Activated naive CD8-positive, alpha-beta T cell treated with anti-CD3 and anti-CD28 coated beads for 36 hours (primary cell): ENCODE measurements around the gene CLEC16A. TPM values are rescaled to one million over a fixed set of nuclear protein-coding genes. Genes with fewer than 3 reads are reported as not detected.
A peak's percentile ranks its signal among the peaks of the same experiment; 100 is the strongest.

Experiments used
- DNase-seq: peaks from one replicate; pipeline ENCODE4 v3.0.0; 2021
- H3K27ac Mint-ChIP-seq: one replicate; pipeline ENCODE4 v1.8.0; 2022; ENCODE audit warnings: mild to moderate bottlenecking, moderate library complexity, mixed read lengths
- H3K27me3 Mint-ChIP-seq: one replicate; pipeline ENCODE4 v1.8.0; 2022; ENCODE audit warnings: mild to moderate bottlenecking, mixed read lengths
- H3K36me3 Mint-ChIP-seq: one replicate; pipeline ENCODE4 v1.8.0; 2021; ENCODE audit warnings: mild to moderate bottlenecking, mixed read lengths
- H3K4me1 Mint-ChIP-seq: one replicate; pipeline ENCODE4 v1.8.0; 2021; ENCODE audit warnings: mixed read lengths
- H3K4me3 Mint-ChIP-seq: one replicate; pipeline ENCODE4 v1.8.0; 2022; ENCODE audit warnings: mild to moderate bottlenecking, moderate library complexity, mixed read lengths
- H3K9me3 Mint-ChIP-seq: one replicate; pipeline ENCODE4 v1.8.0; 2022; ENCODE audit warnings: mixed read lengths
- total RNA-seq, 2 experiments: library from RNA; stranded (reverse); gene quantifications; one replicate each; pipeline ENCODE4 v1.2.3, GENCODE V29; 2021

Gene CLEC16A
- total RNA-seq, 2 experiments from 2014 or later, result 20.4 to 21.3 TPM

DNA sequence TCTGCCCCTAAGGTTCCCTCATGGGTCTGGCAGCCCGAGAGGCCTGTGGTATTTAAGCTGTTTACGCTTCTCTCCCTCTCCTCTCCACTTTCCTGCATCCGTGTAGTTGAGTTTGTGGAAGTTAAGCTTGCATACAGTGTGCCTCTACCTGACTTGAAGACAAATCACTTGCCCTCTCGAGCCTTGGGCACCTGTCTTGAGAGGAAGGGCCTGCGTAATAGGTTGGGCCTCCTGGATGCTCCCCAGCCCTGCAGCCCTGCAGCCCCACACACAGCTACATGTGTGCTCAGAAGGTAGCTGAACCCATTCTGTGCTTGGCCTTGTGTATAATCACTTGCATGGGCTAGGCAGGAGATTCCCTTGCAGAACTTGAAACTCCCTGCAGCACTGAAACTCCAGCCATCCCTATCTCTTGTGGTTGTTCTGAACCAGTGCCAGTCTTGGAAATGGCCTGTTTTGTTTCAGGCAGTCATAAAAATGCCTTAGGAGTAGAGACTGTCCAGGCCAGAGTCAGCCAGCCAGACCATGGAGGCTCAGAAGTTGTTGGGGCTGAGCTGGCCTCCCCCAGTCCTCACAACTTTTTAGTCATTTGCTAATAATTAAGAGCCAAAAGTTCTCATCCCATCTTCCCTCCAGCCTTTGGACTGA lies 134.6 kb downstream of the CLEC16A start:
- H3K27ac Mint-ChIP-seq, result peak overlapping the region; percentile 86
- H3K9me3 Mint-ChIP-seq, result no peaks in the 10 kb centered on the region
- no peaks in the 10 kb centered on the region for H3K27me3 Mint-ChIP-seq
- no peak overlapping the region for H3K4me3 Mint-ChIP-seq
- H3K36me3 Mint-ChIP-seq, result peaks cover 14% of the 10 kb centered on the region
- DNase-seq, result no peak
- peaks cover 67% of the 10 kb centered on the region for H3K4me1 Mint-ChIP-seq

GRCh38 chr16:11079652-11080187 lies 135.4 kb downstream of the CLEC16A start:
- Mint-ChIP-seq H3K4me3 (peak overlapping the region; percentile 49), H3K9me3 (no peaks in the 10 kb centered on the region), H3K4me1 (peaks cover 66% of the 10 kb centered on the region), H3K27me3 (no peaks in the 10 kb centered on the region), H3K36me3 (peaks cover 14% of the 10 kb centered on the region), H3K27ac (peak overlapping the region; percentile 86)
- DNase-seq, result no peak

DNA sequence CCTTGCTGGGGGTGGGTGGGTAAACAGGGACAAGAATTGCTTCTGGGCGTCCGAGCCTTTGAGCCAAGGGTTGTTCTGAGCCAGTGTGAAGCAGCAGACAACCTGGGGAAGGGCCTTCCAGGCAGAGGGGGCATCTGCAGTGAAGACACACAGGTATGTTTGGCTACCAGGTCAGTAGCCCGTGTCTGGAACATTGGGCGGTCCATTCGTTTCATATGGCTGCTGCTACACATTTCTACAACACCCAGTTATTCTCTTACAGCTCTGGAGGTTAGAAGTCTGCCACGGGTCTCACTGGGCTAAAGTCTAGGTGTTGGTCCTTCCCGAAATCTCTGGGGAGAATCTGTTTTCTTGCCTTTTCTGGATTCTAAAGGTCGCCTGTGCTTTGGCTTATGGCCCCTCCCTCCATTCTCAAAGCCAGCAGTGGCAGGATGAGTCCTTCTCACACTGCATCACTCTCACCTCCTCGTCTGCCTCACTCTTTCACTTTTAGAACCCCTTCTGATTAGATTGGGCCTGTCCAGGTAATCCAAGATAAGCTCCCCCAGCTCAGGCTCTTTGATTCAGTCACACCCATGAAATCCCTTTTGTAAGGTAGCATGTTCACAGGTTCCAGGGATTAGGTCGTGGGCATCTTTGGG lies 136.1 kb downstream of the CLEC16A start:
- no peak overlapping the region for H3K4me3 Mint-ChIP-seq
- no peak for DNase-seq
- H3K27me3 Mint-ChIP-seq, result no peaks in the 10 kb centered on the region
- H3K4me1 Mint-ChIP-seq, result peaks cover 65% of the 10 kb centered on the region
- no peaks in the 10 kb centered on the region for H3K9me3 Mint-ChIP-seq
- H3K27ac Mint-ChIP-seq, result no peak overlapping the region
- peaks cover 14% of the 10 kb centered on the region for H3K36me3 Mint-ChIP-seq

GRCh38 chr16:11080999-11081630 lies 136.8 kb downstream of the CLEC16A start:
- H3K27ac Mint-ChIP-seq, result no peak overlapping the region
- no peaks in the 10 kb centered on the region for H3K27me3 Mint-ChIP-seq
- no peak for DNase-seq
- H3K4me1 Mint-ChIP-seq, result peaks cover 59% of the 10 kb centered on the region
- no peak overlapping the region for H3K4me3 Mint-ChIP-seq
- H3K9me3 Mint-ChIP-seq, result no peaks in the 10 kb centered on the region
- peaks cover 14% of the 10 kb centered on the region for H3K36me3 Mint-ChIP-seq

DNA sequence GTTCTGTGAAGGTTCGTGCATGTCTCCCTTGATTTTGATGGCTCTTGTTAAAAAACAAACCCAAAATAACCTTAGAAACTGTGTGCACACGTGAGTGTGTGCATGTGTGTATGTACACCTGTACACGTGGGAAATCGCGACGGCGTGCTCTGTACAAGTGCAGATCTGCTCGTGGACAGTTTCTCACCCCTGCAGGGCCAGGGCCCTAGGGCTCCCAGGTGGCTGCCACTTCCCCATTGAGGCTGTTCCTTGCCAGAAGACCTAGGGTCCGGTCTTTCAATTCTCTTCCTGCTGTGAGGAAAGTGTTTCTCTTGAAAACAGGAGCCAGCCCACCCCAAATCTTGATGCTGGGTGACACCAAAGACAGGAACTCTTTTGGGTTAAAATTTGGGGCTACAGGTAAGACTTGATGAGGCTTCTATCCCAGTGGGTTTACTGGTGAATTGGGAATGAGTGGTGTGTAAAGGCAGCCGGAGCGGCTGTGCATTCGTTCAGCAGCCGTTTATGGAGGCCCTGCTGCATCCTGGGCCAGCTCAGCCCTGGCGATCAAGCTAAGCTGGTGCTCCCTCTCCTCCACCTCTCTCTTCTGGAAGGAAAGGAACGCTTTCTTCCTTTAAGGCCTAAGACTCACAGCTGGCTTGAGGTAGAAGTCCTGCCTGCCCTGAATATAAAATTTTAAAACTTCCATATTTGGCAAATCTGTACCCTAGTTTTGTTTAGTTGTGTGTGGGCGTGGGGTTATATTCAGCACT lies 137.9 kb downstream of the CLEC16A start:
- H3K4me3 Mint-ChIP-seq, result no peak overlapping the region
- H3K27me3 Mint-ChIP-seq, result no peaks in the 10 kb centered on the region
- peaks cover 50% of the 10 kb centered on the region for H3K4me1 Mint-ChIP-seq
- no peak overlapping the region for H3K27ac Mint-ChIP-seq
- DNase-seq, result no peak
- peaks cover 14% of the 10 kb centered on the region for H3K36me3 Mint-ChIP-seq
- no peaks in the 10 kb centered on the region for H3K9me3 Mint-ChIP-seq

- Mint-ChIP-seq H3K4me3 (no peak overlapping the region), H3K9me3 (no peaks in the 10 kb centered on the region), H3K27me3 (no peaks in the 10 kb centered on the region), H3K36me3 (peaks cover 14% of the 10 kb centered on the region), H3K4me1 (peaks cover 49% of the 10 kb centered on the region), H3K27ac (no peak overlapping the region)
- no peak for DNase-seq
Observed at GRCh38 chr16:11082860-11083388, 138.6 kb downstream of the CLEC16A start.

- Mint-ChIP-seq H3K27ac (no peak overlapping the region), H3K4me3 (no peak overlapping the region), H3K4me1 (peaks cover 46% of the 10 kb centered on the region)
Observed at GRCh38 chr16:11084484-11084875, 140.1 kb downstream of the CLEC16A start.

GRCh38 chr16:11084876-11085485 lies 140.6 kb downstream of the CLEC16A start:
- Mint-ChIP-seq H3K4me1 (peaks cover 41% of the 10 kb centered on the region), H3K9me3 (no peaks in the 10 kb centered on the region), H3K27ac (no peak overlapping the region), H3K36me3 (peaks cover 14% of the 10 kb centered on the region), H3K4me3 (no peak overlapping the region), H3K27me3 (no peaks in the 10 kb centered on the region)
- no peak for DNase-seq

More at GRCh38 chr16:11084484-11084875, 140.1 kb downstream of the CLEC16A start:
- H3K9me3 Mint-ChIP-seq, result no peaks in the 10 kb centered on the region
- peaks cover 13% of the 10 kb centered on the region for H3K36me3 Mint-ChIP-seq
- no peak for DNase-seq
- H3K27me3 Mint-ChIP-seq, result no peaks in the 10 kb centered on the region

DNA sequence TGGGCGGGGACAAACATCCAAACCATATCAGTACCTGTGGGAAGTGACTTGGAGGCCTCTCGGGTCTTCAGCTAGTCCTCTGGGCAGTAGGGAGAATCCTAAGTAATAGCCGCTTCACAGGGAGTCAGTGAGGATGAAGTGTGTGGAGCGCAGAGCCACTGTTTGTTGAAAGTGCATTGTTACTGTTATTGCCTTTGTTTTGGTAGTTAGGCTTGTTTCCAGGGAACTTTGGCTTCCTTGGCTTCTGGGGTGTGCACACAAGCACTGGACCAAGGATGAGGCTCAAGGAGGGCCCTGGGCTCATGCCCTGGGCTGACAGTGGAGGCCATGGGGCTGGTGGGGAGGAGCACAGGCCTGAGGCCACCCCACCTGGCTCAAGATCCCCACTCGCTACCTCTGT lies 141.6 kb downstream of the CLEC16A start:
- H3K27me3 Mint-ChIP-seq, result no peaks in the 10 kb centered on the region
- DNase-seq, result no peak
- no peaks in the 10 kb centered on the region for H3K9me3 Mint-ChIP-seq
- H3K27ac Mint-ChIP-seq, result no peak overlapping the region
- no peak overlapping the region for H3K4me3 Mint-ChIP-seq
- H3K36me3 Mint-ChIP-seq, result peaks cover 10% of the 10 kb centered on the region
- peaks cover 35% of the 10 kb centered on the region for H3K4me1 Mint-ChIP-seq

- H3K4me3 Mint-ChIP-seq, result no peak overlapping the region
- peaks cover 3% of the 10 kb centered on the region for H3K36me3 Mint-ChIP-seq
- H3K4me1 Mint-ChIP-seq, result peaks cover 43% of the 10 kb centered on the region
Observed at GRCh38 chr16:11087691-11088073, 143.3 kb downstream of the CLEC16A start.

GRCh38 chr16:11088074-11088730 lies 143.8 kb downstream of the CLEC16A start:
- Mint-ChIP-seq H3K27ac (no peak overlapping the region), H3K4me3 (no peak overlapping the region), H3K9me3 (no peaks in the 10 kb centered on the region), H3K4me1 (peaks cover 47% of the 10 kb centered on the region), H3K36me3 (peaks cover 3% of the 10 kb centered on the region), H3K27me3 (no peaks in the 10 kb centered on the region)
- DNase-seq, result no peak

More at GRCh38 chr16:11087691-11088073, 143.3 kb downstream of the CLEC16A start:
- no peak for DNase-seq
- H3K27me3 Mint-ChIP-seq, result no peaks in the 10 kb centered on the region
- no peaks in the 10 kb centered on the region for H3K9me3 Mint-ChIP-seq
- no peak overlapping the region for H3K27ac Mint-ChIP-seq

DNA sequence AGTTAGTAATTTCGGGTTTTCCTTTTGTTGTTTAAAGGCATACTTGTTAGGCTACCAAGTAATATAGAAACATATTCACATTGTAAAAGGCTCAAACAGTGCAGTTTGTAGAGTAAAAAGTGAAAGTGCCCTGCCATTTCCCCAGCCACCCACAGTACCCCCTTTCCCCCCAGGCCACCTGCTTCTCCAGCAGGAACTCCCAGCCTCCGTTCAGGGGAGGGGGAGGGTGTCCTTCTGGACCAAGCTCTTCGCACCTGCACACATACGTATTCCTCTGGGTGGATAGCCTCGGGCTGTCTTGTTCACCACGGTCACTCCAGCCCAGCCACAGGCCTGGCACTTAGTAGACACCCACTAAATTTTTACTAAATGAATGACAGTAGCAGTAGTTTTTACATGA lies 144.5 kb downstream of the CLEC16A start:
- DNase-seq, result no peak
- Mint-ChIP-seq H3K4me3 (no peak overlapping the region), H3K9me3 (no peaks in the 10 kb centered on the region), H3K36me3 (peaks cover 3% of the 10 kb centered on the region), H3K27ac (no peak overlapping the region), H3K4me1 (peaks cover 48% of the 10 kb centered on the region), H3K27me3 (no peaks in the 10 kb centered on the region)

DNA sequence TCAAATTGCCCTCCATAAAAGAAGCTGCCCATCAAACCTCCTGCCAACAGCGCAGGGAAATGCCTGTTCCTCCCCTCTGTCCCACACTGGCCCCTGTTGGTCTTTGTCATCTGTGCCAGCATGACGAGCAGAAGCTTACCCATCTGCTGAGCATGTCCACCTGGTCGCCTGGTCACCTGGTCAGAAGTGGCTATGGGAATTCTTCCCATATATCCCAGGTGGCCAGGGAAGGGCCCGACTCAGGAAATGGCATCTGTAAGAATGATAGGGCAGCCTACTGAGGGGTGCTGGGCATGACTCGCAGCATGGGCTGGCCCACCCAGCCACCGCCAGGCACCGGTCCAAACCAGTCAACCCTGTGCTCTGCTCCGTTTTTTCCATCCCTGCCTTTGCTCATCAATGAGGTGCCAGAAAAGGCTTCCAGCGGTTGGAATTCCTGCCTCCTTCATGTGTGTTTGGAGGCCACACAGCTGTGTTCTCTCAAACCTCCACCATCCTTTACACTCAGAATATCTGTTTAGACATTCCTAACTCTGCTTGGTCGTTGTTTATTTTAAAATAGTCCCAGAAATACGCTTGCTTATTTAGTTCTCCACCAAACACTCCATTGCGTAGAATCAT lies 145.2 kb downstream of the CLEC16A start:
- Mint-ChIP-seq H3K27ac (no peak overlapping the region), H3K4me1 (peaks cover 49% of the 10 kb centered on the region), H3K4me3 (no peak overlapping the region), H3K36me3 (peaks cover 3% of the 10 kb centered on the region), H3K9me3 (no peaks in the 10 kb centered on the region), H3K27me3 (no peaks in the 10 kb centered on the region)
- no peak for DNase-seq

DNA sequence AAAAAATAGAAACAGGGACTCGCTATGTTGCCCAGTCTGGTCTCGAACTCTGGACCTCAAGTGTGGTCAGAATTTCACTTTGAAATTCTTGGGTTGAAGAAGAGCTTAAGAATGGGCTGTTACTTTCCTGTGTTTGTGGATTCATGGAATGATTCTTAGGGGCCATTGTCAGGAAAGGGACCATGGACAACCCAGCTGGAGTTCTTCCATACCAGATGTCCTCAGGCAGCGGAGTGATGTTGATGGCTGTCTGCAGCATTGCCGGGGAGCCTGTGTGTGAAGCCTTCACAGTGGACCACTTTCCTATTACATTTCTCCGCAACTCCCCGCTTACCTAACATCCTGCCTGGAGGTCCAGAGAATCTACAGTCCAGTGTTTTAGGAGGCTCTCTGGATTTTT lies 145.9 kb downstream of the CLEC16A start:
- Mint-ChIP-seq H3K36me3 (peaks cover 4% of the 10 kb centered on the region), H3K4me1 (peaks cover 54% of the 10 kb centered on the region), H3K9me3 (no peaks in the 10 kb centered on the region), H3K27ac (no peak overlapping the region), H3K27me3 (no peaks in the 10 kb centered on the region), H3K4me3 (no peak overlapping the region)
- no peak for DNase-seq
